Measurements from ENCODE around the gene SLC25A25.

SLC25A25 gene

GRCh38 chr9:128091571-128091970 is 23.5 kb downstream of the SLC25A25 start:
- TF ChIP-seq CTCF (conservative IDR thresholded peaks at IDR 0.05), result no peak
- peak overlapping the region; percentile 68 for H3K27ac ChIP-seq

GRCh38 chr9:128092199-128092977 is 24.4 kb downstream of the SLC25A25 start:
- TF ChIP-seq CTCF (conservative IDR thresholded peaks at IDR 0.05), result no peak
- peak overlapping the region; percentile 68 for H3K27ac ChIP-seq

- no peak for TF ChIP-seq CTCF (conservative IDR thresholded peaks at IDR 0.05)
- peak overlapping the region; percentile 68 for H3K27ac ChIP-seq
Measured at GRCh38 chr9:128093011-128093410, 25.0 kb downstream of the SLC25A25 start.

- TF ChIP-seq CTCF (conservative IDR thresholded peaks at IDR 0.05), result no peak
Measured at GRCh38 chr9:128094166-128094949, 26.3 kb downstream of the SLC25A25 start.

GRCh38 chr9:128094950-128095544 is 27.0 kb downstream of the SLC25A25 start:
- TF ChIP-seq CTCF (conservative IDR thresholded peaks at IDR 0.05), result no peak
- H3K27ac ChIP-seq, result peak overlapping the region; percentile 68

More at GRCh38 chr9:128094166-128094949, 26.3 kb downstream of the SLC25A25 start:
- H3K27ac ChIP-seq, result peak overlapping the region; percentile 68

- H3K27ac ChIP-seq, result peak overlapping the region; percentile 56
- TF ChIP-seq CTCF (conservative IDR thresholded peaks at IDR 0.05), result no peak
Measured at GRCh38 chr9:128096616-128097536, 28.8 kb downstream of the SLC25A25 start.
